Activated CD8-positive, alpha-beta memory T cell treated with anti-CD3 and anti-CD28 coated beads for 1 hour (primary cell): ENCODE measurements around the gene NT5DC3.

Experiments used
- DNase-seq, 2 donors: peaks; one replicate each; pipeline ENCODE4 v3.0.0-alpha.2; 2020; ENCODE audit warnings: low read depth in 1 of 2; ENCODE audit errors: extremely low read depth in 1 of 2

NT5DC3 gene

DNA sequence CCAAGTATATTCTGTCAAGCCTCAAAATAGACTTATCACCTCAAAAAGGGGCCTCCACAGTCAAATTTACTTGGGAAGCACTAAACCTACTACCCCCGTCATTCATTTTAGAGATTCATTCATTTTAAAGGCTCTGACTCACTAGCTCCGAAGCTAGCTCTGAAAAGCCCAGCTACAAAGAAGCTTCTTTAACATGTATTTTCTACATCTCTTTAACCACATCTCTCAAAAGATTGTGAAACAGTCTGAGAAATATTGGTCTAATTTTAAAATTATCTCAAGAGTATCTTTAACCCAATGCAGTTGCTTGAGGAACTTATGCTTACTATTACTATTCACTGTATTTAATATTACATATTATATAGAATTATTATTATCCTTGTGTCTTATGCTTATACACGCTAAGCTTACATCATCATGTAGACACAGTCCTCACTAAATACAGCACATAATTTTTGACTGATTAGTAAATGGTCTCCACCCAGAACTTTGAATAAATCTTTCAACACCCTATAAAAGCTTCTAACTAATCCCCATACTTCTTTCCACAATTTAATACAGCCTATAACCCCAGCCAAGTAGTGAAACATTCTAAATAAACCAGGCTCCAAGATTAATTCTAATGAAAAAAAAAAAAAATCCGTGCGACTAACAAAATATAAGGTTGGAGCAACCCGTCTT, 7.8 kb downstream of the NT5DC3 start:
- DNase-seq = no peak

- no peak for DNase-seq
These were observed 8.7 kb downstream of the NT5DC3 start for GRCh38 chr12:103832048-103832997.

GRCh38 chr12:103830730-103831320, 10.2 kb downstream of the NT5DC3 start:
- no peak for DNase-seq

DNA sequence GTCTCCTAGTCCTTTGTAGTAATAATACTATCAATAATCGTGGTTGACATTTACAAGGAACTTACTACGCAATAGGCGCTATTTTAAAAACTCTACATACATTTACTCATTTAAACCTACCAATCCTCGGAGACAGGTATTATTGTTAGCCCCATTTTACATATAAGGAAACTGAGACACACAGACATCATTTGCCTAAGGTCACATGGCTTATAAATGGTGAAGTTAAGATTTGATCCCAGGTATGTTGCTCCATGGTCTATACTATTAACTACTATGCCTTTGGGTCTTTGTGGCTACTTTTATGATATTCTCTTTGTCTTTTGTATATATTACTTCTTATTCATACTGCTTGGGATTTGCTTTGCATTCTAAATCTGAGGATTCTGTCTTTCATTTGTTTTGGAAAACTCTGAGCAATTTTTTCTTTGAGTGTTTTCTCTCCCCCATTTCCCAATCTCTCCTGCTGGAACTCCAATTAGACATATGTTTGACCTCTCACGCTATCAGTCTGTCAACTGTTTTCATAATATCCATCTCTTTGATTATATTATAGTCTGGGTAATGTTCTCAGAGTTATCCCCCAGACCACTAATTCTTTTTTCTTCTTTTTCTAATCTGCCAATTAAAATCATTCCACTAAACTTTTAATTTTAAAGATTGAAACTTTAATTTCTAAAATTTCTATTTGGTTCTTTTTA, 10.9 kb downstream of the NT5DC3 start:
- no peak for DNase-seq

GRCh38 chr12:103829092-103829491, 11.9 kb downstream of the NT5DC3 start:
- DNase-seq = no peak

- DNase-seq = no peak
These were observed 13.1 kb downstream of the NT5DC3 start for GRCh38 chr12:103827911-103828391.

- DNase-seq = no peak
These were observed 16.2 kb downstream of the NT5DC3 start for GRCh38 chr12:103824845-103825244.

DNA sequence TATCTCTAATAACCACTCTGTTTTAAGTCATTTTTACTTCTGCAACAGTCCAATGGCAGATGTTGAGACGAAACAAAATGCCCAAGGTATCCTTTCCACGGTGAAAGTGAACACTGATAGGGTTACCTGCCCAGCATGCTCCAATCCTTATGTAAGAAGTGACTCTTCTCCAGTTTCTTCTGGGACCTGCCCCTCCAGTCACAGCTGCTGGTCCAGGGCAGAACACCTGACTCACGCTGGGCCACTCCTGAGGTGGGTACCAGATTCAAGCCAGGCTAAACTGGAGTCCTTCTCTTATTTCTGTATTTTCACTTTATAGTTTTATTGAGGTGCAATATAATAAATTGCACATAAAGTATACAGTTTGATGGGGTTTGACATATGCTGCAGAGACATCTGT, 16.7 kb downstream of the NT5DC3 start:
- no peak for DNase-seq

- no peak for DNase-seq
These were observed 17.2 kb downstream of the NT5DC3 start for GRCh38 chr12:103823871-103824270.

GRCh38 chr12:103821773-103822172, 19.3 kb downstream of the NT5DC3 start:
- no peak for DNase-seq

GRCh38 chr12:103820881-103821489, 20.0 kb downstream of the NT5DC3 start:
- DNase-seq = no peak

DNA sequence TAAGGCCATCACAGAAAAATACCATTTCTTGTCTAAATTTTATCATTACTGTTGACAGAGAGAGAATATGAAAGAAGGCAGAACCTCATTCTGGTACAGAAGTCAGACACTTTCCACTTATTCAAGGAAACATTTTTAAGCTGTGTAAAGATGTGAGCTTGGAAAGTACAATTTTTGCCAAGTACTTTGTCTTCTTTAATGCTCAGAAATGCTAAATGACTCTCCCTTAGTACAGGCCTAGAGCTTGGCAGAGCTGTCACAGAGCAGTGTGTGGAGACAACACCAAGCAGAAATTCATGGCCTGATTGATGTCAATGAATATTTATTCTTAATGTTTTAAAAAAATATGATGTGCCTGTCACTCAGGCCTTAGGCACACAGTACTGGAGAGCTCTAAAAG, 20.7 kb downstream of the NT5DC3 start:
- no peak for DNase-seq

- DNase-seq = no peak
These were observed 21.1 kb downstream of the NT5DC3 start for GRCh38 chr12:103819892-103820291.

- DNase-seq = no peak
These were observed 21.7 kb downstream of the NT5DC3 start for GRCh38 chr12:103819312-103819711.

GRCh38 chr12:103817791-103818190, 23.2 kb downstream of the NT5DC3 start:
- DNase-seq = no peak

- DNase-seq = no peak
These were observed 24.4 kb downstream of the NT5DC3 start for GRCh38 chr12:103816663-103817062.

DNA sequence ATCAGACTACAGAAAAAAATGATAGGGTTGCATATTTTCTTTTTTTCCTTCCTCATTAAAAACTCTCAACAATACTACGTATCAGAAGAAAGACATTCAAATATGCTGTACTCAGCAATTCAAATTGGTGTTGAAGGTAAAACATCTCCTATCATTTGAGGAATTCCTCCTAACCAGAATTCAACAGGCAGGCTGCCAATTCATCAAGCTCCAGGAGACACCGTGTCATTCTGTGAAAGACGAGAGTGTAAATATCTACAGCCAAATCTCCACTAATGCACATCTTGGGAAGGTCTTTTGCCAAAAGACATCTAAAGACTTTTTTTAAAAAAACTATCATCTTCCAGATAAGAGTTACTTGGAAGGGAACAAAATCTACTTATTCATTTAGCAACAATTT, 26.6 kb downstream of the NT5DC3 start:
- no peak for DNase-seq

DNA sequence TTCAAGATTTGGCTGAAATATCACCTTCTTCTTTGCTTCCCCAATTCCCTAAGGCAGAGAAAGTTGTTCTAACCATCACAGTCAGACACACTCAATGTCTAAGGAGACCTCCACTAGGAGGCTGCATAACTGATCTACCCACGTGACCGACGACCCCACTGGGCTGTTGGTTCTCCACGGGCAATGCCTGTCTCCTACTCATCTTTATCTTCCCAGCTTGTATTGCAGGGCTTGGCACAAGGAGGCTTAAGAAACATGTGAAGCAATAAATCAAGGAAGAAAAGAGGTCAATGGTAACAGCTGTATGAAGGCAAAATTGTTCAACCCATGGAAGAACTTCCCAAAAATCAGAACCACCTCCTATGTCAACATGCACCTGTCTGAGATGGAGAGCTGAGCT, 27.1 kb downstream of the NT5DC3 start:
- DNase-seq = no peak

- no peak for DNase-seq
These were observed 27.6 kb downstream of the NT5DC3 start for GRCh38 chr12:103813426-103813825.

DNA sequence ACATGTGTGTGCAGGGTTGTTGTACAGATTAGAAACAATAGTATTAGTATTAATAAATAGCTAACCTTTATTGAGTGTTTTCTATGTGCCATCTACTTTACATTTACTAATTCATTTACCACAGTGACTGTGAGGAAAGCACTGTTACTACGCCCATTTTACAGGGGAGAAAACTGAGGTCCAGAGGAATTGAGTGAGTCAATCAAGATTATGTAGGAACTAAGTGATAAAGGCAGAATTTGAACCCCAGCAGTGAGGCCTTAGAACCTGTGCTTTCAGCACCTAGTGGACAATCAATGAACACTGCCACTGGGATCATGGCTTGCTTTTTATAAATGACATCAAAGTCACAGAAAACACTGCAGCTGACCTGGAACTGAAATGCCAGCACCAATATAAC, 28.2 kb downstream of the NT5DC3 start:
- DNase-seq = no peak

- DNase-seq = no peak
These were observed 29.2 kb downstream of the NT5DC3 start for GRCh38 chr12:103811791-103812190.
